NCI-H2107 treated with DMSO at 0.1 percent for 48 hours (cell line): Measurements from ENCODE around the gene CCT7.

Experiments used
- DNase-seq: peaks from one replicate; lab custom pipeline; 2025; ENCODE audit not compliant: unreplicated experiment; lab: John Stamatoyannopoulos, UW

Gene CCT7

GRCh38 chr2:73225513-73226360 is 8.4 kb upstream of the CCT7 start:
- DNase-seq = no peak

DNA sequence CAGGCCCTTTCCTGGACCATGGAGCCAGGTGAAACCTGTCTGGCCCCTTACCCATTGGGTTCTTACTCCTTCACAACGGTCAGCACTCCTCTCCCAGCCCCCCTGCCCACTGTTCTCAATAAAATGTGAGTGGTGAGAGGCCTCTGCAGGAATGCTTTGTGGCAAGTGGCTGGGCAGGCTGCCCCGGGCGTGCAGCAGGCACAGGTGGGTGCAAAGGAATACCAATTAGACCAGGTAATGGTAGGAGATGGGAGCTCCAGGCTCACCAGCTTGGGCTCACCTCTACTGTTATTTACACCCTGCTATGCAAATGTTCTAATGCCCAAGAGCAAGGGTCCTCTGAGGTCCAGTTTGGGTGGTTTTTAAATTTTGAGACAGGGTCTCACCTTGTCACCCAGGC is 7.0 kb upstream of the CCT7 start:
- no peak for DNase-seq

DNA sequence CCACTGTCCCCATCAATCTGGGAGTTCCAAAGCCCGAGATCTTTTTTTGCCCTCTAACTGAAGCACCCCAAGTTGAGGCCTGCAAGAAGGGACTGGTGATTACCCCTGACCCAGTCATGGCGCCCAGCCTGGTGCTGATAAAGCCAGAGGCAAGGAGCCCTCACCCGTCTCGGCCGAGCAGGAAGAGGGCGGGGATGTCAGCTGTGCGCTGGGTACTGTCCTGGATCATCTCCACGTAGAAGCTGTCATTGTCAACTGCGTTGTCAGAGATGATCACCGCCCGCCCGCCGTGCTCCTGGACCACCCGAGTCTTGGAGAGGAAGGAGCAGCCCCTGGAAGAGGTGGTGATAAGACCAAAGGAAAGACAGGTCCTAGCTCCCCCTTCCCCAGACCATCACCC is 5.5 kb upstream of the CCT7 start:
- DNase-seq = no peak

GRCh38 chr2:73232403-73233153 is 1.5 kb upstream of the CCT7 start:
- no peak for DNase-seq

GRCh38 chr2:73233154-73233931 is 765 bp upstream of the CCT7 start, which contains the start of gene PRADC1:
Gene PRADC1 (minus strand): TSS chr2:73233239. CDS start chr2:73233160, 79 bp downstream.
- DNase-seq = peak; percentile 97

DNA sequence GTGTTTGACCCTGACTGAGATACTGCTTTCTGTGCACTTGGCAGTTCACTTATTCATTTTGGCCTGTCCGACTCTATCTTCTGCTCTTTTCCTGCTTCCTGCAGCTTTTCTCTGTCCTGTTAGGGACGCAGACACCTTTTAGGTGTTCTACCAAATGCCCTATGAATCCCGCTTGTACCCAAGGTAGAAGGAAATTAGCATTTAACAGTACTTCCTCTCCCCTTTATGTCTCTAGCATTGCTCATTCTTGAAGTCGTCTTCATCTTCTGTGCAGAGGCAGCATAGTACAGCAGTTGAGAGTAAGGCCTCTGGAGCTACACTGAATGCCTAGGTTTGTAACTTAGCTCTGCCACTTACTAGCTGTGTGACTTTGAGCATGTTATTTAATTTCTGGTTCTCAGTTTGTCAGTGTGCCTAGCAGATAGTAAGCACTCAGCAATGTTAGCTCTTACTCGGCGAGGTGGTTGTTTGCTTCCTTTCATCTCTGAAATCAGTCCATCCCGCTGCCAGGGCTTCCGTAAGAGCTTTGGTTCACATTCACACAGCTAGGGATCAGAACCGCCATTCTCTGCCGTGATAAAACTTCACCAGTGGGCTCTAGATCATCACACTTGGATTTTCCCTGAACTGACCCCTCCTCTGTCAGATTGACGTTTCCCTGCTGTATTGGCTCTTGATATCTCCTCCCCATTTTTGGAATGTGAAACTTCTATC is 1.4 kb downstream of the CCT7 start:
- no peak for DNase-seq

- DNase-seq = no peak
Measured at GRCh38 chr2:73237168-73237567, 3.1 kb downstream of the CCT7 start.

DNA sequence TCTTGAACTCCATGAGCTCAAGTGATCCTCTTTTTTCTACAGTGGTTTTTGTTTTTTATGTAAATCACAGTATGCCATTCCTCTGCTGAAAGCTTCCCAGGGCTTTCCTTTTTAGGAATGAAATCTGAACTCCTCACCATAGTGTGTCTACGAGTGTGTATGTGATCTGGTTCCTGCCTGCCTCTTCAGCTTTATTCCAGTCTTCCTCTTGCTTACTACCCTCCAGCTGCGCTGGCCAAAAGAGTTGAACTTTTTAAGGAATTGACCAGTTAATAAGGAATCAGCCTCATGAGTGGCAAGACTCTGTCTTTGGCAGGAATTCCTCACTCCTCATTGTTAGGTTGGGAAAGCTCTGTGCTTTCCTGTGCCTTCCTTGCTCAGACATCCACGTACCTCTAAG is 4.0 kb downstream of the CCT7 start:
- no peak for DNase-seq

- DNase-seq = no peak
Measured at GRCh38 chr2:73238976-73239375, 4.9 kb downstream of the CCT7 start.

DNA sequence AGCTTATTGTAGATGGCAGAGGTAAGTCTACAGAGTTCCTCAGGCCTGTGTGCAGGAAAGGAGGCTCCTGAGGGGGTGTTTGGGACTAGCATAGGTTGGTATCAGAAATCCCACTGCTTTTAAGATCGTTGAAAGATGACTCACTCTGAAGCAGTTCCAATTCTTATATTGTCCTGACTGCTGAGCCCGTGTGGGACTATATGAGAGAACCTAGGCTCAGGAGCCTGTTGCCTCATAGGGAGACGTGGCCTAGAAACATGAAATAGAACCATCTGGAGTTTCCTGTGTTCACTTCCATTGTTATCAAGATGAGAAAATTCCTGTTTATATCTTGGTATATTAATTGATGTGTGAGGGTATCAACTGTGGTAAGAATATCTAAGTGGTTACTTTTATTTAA is 5.7 kb downstream of the CCT7 start:
- DNase-seq = no peak

DNA sequence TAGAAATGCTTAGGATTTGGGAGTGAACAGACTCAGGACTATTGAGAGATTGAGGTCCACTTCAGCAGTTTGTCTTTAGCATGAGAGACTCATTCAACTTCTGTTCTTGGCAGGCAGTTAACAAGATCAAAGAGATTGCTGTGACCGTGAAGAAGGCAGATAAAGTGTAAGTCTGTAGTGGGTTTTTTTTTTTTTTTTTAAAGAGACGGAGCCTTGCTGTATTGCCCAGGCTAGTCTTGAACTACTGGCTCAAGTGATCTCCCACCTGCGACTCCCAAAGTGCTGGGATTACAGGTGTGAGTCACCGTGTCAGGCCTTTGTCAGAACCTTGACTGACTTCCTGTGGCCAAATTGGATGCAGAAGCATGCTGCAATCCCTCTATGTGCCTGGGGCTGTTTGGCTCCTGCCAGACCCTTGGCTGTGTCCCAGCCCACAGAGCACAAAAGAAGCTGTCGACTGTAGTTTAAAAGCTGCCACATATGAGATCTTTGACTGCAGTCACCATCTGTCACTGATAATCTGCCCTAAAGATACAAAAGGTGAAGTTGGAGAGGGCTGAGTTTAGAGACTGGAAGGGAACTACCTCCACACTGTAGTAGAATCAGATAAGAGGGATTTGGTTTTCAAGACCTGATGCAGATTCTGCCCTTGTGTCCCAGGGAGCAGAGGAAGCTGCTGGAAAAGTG is 9.9 kb downstream of the CCT7 start:
- DNase-seq = no peak

- no peak for DNase-seq
Measured at GRCh38 chr2:73244580-73244979, 10.5 kb downstream of the CCT7 start.

DNA sequence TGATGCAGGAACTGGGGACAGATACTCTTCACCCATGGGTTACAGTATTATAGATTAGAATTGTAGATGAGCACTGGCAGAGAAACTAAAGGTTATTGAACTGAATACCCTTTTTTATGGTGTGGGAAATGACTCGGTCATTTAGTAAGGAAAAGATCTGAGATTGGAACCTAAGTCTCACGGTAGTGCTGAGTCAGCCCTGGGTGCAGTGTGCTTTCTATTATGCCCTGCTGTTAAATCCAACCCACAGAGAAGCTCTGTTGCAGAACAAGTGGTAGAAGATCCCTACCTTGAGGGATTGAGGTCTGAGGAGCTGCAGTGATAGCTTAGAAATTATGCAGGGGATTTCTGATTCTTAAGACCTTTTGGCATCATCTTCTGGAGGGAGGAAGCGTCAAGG is 12.7 kb downstream of the CCT7 start:
- DNase-seq = no peak

DNA sequence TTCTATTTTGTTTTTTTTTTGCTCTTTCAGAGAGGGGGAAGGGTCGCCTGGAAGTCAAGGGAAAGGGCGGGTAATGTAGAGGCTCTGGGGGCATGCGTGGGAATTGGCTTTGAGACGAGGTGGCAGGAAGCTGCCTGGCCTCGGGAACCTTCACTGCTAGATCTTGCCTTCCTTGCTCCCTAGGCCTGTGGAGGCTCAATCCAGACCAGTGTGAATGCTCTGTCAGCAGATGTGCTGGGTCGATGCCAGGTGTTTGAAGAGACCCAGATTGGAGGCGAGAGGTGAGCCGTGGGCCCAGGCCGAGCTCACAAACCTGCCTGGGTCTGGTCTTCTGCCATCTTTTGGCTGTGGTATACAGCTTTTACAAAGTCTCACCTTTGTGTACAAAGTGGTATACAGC is 15.5 kb downstream of the CCT7 start:
- no peak for DNase-seq

DNA sequence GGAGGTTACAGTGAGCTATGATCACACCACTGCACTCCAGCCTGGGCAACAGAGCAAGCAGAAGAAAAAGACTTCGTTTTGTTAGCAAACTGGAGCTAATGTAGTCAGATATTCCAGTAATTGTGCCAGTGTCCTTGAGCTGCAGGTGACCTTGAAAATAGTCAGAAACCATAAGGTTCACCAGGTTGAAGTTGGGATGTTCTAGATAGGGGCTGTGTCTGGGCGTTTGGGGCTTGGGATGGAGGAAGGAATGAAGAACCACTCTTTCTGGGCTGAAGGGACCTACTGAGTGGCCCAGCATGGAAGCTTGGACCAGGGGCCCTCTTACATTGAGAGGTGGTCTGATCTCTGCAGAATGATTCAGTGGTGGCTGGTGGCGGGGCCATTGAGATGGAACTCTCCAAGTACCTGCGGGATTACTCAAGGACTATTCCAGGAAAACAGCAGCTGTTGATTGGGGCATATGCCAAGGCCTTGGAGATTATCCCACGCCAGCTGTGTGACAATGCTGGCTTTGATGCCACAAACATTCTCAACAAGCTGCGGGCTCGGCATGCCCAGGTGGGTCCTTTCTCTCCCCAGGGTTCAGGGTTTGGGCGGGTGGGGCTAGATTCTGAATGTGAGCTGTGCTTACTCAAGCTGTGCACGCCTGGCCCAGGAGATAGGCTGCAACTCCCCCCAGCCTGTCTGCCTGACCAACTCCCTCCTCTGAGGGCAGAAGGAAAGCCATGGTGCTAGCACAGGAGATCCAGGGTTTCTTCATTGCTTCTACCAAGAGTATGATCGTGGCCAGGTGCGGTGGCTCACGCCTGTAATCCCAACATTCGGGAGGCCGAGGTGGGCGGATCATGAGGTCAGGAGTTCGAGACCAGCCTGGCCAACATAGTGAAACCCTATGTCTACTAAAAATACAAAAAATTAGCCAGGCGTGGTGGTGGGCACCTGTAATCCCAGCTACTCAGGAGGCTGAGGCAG is 17.1 kb downstream of the CCT7 start:
- no peak for DNase-seq

DNA sequence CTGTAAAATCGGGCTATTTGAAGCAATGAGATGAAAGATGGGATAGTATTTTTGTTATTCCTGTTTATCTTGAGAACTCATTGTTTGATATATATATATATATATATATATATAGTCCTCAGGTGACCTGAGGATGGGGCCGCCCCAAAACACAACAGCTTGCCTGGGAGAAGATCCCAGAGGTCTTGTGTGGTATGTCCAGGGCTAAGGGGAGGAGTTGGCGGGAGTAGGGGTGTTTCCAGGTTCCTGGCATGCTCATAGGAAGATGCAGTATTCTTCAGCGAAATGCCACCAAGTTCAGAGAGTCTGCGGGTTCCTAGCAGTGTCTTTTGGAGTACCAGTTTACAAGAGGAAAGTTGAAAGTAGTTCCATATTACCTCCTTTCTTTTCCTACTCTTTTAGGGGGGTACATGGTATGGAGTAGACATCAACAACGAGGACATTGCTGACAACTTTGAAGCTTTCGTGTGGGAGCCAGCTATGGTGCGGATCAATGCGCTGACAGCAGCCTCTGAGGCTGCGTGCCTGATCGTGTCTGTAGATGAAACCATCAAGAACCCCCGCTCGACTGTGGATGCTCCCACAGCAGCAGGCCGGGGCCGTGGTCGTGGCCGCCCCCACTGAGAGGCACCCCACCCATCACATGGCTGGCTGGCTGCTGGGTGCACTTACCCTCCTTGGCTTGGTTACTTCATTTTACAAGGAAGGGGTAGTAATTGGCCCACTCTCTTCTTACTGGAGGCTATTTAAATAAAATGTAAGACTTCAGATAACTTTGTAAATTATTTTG is 18.3 kb downstream of the CCT7 start:
- DNase-seq = no peak

- DNase-seq = no peak
Measured at GRCh38 chr2:73253400-73253799, 19.3 kb downstream of the CCT7 start.

DNA sequence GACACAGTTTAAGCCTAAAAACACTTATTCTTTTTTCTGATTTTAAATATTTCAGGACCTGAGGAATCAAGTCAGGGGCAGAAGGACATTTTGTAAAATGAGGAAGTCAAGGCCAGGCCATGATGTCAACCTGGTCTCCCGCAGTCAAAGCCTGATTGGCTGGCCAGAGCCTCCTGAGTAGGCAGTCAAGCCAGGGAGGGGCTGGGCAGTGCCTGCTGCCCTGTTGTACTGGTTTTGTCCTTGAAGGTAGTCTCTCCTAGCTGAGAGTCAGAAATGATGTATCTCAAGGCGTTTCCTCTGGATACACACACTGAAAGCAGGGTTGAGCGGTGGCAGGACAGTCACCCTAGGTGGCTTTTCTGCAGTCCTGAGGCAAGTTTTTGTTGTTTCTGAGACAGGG is 19.8 kb downstream of the CCT7 start:
- no peak for DNase-seq
